Measurements from ENCODE around the gene TEF.

- TF ChIP-seq EZH2phosphoT487 (conservative IDR thresholded peaks at IDR 0.05; ENCODE audit: low read length): no peak
- no peak for TF ChIP-seq CTCF (IDR thresholded peaks at IDR 0.05; ENCODE audit: insufficient read depth, low read length, poor library complexity, severe bottlenecking)
Measured at GRCh38 chr22:41345807-41346335, 35.9 kb upstream of the TEF start.

Measured in SU-DHL-6 (cell line).